Fibroblast of lung (primary cell): ENCODE results near the gene PRKRA.

Source experiments
- CTCF ChIP-seq, 2 donors: IDR thresholded peaks in 1 of 2; conservative IDR thresholded peaks in 1 of 2; 1 replicate in 1 of 2; 2 replicates in 1 of 2; pipeline ENCODE4 v1.5.1; 2011 to 2012; ENCODE audit warnings: low read length in 2 of 2, control low read depth in 1 of 2, inconsistent platforms in 1 of 2, low read depth in 1 of 2, mild to moderate bottlenecking in 1 of 2
- EZH2 ChIP-seq: IDR thresholded peaks from 2 replicates; pipeline ENCODE4 v1.5.1; 2012; ENCODE audit warnings: low read length, control low read depth, mild to moderate bottlenecking; ENCODE audit errors: missing control alignments

- TF ChIP-seq CTCF (conservative IDR thresholded peaks at IDR 0.05 in 1 of 2, IDR thresholded peaks at IDR 0.05 in 1 of 2; ENCODE audit: low read depth in 1 of 2, low read length in 2 of 2) (no peak), EZH2 (no peak)
These were observed 48.7 kb upstream of the PRKRA start for GRCh38 chr2:178499640-178500039.
